Measurements from ENCODE around the gene HOXA9.

- peak; percentile 42 for TF ChIP-seq EZH2 (IDR thresholded peaks at IDR 0.05; ENCODE audit: borderline replicate concordance, insufficient read depth, low read length, poor library complexity, severe bottlenecking)
- no peak for TF ChIP-seq TAF1 (IDR thresholded peaks at IDR 0.05; ENCODE audit: low read depth)
- TF ChIP-seq REST (IDR thresholded peaks at IDR 0.05; ENCODE audit: borderline replicate concordance) = no peak
- TF ChIP-seq, protein P1, sequence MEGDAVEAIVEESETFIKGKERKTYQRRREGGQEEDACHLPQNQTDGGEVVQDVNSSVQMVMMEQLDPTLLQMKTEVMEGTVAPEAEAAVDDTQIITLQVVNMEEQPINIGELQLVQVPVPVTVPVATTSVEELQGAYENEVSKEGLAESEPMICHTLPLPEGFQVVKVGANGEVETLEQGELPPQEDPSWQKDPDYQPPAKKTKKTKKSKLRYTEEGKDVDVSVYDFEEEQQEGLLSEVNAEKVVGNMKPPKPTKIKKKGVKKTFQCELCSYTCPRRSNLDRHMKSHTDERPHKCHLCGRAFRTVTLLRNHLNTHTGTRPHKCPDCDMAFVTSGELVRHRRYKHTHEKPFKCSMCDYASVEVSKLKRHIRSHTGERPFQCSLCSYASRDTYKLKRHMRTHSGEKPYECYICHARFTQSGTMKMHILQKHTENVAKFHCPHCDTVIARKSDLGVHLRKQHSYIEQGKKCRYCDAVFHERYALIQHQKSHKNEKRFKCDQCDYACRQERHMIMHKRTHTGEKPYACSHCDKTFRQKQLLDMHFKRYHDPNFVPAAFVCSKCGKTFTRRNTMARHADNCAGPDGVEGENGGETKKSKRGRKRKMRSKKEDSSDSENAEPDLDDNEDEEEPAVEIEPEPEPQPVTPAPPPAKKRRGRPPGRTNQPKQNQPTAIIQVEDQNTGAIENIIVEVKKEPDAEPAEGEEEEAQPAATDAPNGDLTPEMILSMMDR (IDR thresholded peaks at IDR 0.05; ENCODE audit: poor library complexity, severe bottlenecking) = no peak
- no peak for TF ChIP-seq RAD21 (conservative IDR thresholded peaks at IDR 0.05)
- no peak for TF ChIP-seq POLR2AphosphoS5 (IDR thresholded peaks at IDR 0.05)
Observed at GRCh38 chr7:27124096-27124901, 41.0 kb downstream of the HOXA9 start.

All from neural cell (in vitro differentiated cells).